HG02840 (cell line): ENCODE data around the gene SH2D3A.

Experiments used
- ATAC-seq: cut with Tn5 transposase; IDR thresholded peaks from one replicate; pipeline ENCODE4 v1.9.1; 2021; ENCODE audit warnings: mild to moderate bottlenecking, moderate library complexity, moderate number of reproducible peaks; ENCODE audit not compliant: unreplicated experiment, low FRiP score

Gene SH2D3A

GRCh38 chr19:6723738-6724137 is 43.5 kb downstream of the SH2D3A start:
- no peak for ATAC-seq

- no peak for ATAC-seq
Observed at GRCh38 chr19:6723108-6723618, 44.1 kb downstream of the SH2D3A start.

- no peak for ATAC-seq
Observed at GRCh38 chr19:6721773-6722172, 45.5 kb downstream of the SH2D3A start.

- no peak for ATAC-seq
Observed at GRCh38 chr19:6721138-6721474, 46.1 kb downstream of the SH2D3A start.

- no peak for ATAC-seq
Observed at GRCh38 chr19:6720369-6721137, 46.7 kb downstream of the SH2D3A start, which contains the start of gene C3. TSS of gene C3 (minus strand) at chr19:6720650. CDS start at chr19:6720589, 61 bp downstream.

GRCh38 chr19:6719992-6720368 is 47.3 kb downstream of the SH2D3A start:
- no peak for ATAC-seq

- ATAC-seq = no peak
Observed at GRCh38 chr19:6719540-6719861, 47.7 kb downstream of the SH2D3A start.

- no peak for ATAC-seq
Observed at GRCh38 chr19:6718741-6719539, 48.3 kb downstream of the SH2D3A start.

GRCh38 chr19:6718111-6718740 is 49.0 kb downstream of the SH2D3A start:
- ATAC-seq = no peak

GRCh38 chr19:6717441-6717971 is 49.7 kb downstream of the SH2D3A start:
- no peak for ATAC-seq

GRCh38 chr19:6717036-6717435 is 50.2 kb downstream of the SH2D3A start:
- ATAC-seq = no peak

- no peak for ATAC-seq
Observed at GRCh38 chr19:6716610-6716970, 50.6 kb downstream of the SH2D3A start.

- no peak for ATAC-seq
Observed at GRCh38 chr19:6714749-6715555, 52.3 kb downstream of the SH2D3A start.

GRCh38 chr19:6713773-6714692 is 53.2 kb downstream of the SH2D3A start:
- no peak for ATAC-seq

- ATAC-seq = no peak
Observed at GRCh38 chr19:6712692-6713670, 54.3 kb downstream of the SH2D3A start.

GRCh38 chr19:6712231-6712630 is 55.0 kb downstream of the SH2D3A start:
- no peak for ATAC-seq

- ATAC-seq = no peak
Observed at GRCh38 chr19:6711605-6712004, 55.6 kb downstream of the SH2D3A start.

GRCh38 chr19:6711078-6711361 is 56.2 kb downstream of the SH2D3A start:
- no peak for ATAC-seq
